Heart left ventricle (tissue), 13 donors: ENCODE data around the gene ENTR1.

Source experiments
- CTCF ChIP-seq, 12 donors: fragments of 200-600 bp; sonication (generic) in 4 of 12; IDR thresholded peaks; one replicate each; pipeline versions ENCODE4 v1.5.0 to v1.8.0; 2018 to 2022; ENCODE audit warnings: antibody characterized with exemption in 12 of 12, mild to moderate bottlenecking in 5 of 12
- POLR2A ChIP-seq, 2 donors: fragments of 450-650 bp; IDR thresholded peaks; one replicate each; pipeline ENCODE4 v1.6.1; 2017; ENCODE audit warnings: antibody characterized with exemption in 2 of 2, mild to moderate bottlenecking in 2 of 2, moderate library complexity in 2 of 2
- donor health status: ischemic (EF 13 %, LVEDD 7.1; RV severe dilation, severe dysfunction).
- donor health status: DM: no; HTN: yes; CAD: no.
- donor health status: DM: no; HTN: no; CAD: no.
- donor health status: ischemic (EF 25% LVEDD 6.9; RV normal size, moderate dysfunction).
- donor health status: ischemic (EF 25% LVEDD 5.7; RV mildly dilated, moderate dysfunction).
- donor health status: ischemic (EF 35%, LVEDD 5.7; RV mildly dilated, moderate dysfunction).
- donor health status: nonischemic (EF 11% LVEDD 7.7; RV severe dilation, severe dysfunction).
- donor health status: DM: yes; HTN: yes; CAD: no.
- donor health status: PGD.
- donor health status: ischemic (EF 29% LVEDD 5.4; RV normal size, mild dysfunction).
- donor health status: nonischemic (EF 23%, LVEDD 6.1; RV moderate dilation, normal function).

GRCh38 chr9:136441681-136442245, 31.3 kb upstream of the ENTR1 start:
- no peak for TF ChIP-seq POLR2A (IDR thresholded peaks at IDR 0.05)
- TF ChIP-seq CTCF (IDR thresholded peaks at IDR 0.05), result no peak
